Measurements from ENCODE around the gene IGSF1.
A peak's percentile ranks its signal among the peaks of the same experiment; 100 is the strongest.
"Not testable (repeated sequence)": the region's sequence is repeated elsewhere in the genome, so short reads cannot be mapped to it uniquely, and the experiment has no call there.

Gene IGSF1

DNA sequence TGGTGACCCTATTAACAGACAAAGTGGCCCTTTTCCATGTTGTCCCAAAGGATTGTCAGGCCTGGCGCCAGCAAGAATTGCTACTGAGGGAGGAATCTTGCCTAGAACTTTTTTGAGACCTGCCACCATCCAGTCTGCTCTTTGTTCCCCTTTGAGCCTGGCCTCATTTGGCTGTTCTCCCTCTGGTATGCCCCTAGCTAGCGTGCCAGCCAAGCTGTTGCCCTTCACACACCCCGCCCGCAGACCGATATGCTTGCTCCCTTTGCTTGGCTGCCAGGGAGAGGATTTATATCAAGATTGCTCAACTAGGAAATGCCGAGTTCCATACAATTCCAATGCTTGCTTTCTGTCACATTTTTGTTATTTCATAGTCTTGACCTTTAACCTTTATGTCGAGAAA is 24.4 kb downstream of the IGSF1 start:
- DNase-seq (ENCODE audit: low read depth), result no peak

- DNase-seq (ENCODE audit: low read depth), result no peak
Measured at GRCh38 chrX:131264053-131264452, 25.1 kb downstream of the IGSF1 start.

GRCh38 chrX:131262738-131263679 is 26.1 kb downstream of the IGSF1 start:
- peak; percentile 6 for DNase-seq (ENCODE audit: low read depth)

DNA sequence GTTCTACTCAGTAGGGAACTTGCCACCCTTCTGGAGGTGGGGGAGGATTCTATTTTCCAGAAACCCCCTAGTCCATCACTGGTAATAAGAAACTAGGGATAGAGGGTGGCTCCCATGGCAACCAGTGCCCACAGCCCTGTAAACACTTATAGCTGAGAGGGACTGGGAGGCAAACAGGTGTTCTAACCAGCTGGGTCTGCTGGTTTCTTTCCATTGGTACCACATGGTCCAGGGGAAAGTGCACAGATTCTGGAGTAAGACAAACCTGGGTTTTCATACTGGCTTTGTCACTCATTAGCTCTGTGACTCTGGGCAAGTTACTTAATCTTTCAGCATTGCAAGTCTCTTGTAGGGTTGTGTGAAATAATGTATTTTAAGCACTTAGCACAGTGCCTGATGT is 26.9 kb downstream of the IGSF1 start:
- no peak for DNase-seq (ENCODE audit: low read depth)

- no peak for DNase-seq (ENCODE audit: low read depth)
Measured at GRCh38 chrX:131257367-131257766, 31.7 kb downstream of the IGSF1 start.

GRCh38 chrX:131250984-131251738 is 37.9 kb downstream of the IGSF1 start:
- DNase-seq (ENCODE audit: low read depth), result not testable (repeated sequence)

- no peak for DNase-seq (ENCODE audit: low read depth)
Measured at GRCh38 chrX:131239057-131239456, 50.0 kb downstream of the IGSF1 start.

- no peak for DNase-seq (ENCODE audit: low read depth)
Measured at GRCh38 chrX:131237363-131237762, 51.7 kb downstream of the IGSF1 start.

DNA sequence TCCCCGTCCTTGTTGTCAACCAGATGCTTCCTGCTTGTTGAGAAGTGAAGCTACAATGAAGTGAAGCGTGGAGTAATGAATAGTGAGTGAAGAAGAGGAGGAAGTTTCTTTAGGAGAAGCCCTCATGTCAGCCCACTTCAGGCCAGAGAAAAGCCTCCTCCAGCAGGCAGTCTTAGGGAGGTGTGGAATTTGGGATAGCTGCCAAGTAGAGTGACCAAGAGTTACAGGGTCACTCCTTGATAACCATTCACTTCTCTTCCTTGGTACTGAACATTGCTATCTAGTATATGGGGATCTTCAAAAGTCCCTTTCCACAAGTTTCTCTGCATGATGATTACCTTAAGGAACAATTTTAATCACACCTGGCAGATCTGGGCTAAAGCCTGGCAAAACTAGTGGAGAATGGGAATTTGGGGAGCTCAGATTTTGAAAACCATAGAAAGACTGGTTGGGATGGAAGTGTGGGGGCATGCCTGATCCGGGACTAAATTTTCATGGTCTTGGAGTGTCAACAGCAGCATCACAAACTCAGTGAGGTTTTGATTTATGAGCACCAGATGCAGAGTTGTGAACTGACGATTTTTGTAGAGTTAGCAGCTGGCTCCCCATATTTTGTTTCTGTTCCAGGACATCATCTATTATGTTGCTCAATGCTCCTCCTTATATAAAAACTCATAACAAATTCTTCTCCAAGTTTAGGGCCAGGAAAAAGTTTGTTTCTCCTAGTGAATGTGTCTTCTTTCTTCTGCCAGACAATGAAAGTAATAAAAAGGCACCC is 53.1 kb downstream of the IGSF1 start:
- DNase-seq (ENCODE audit: low read depth), result no peak

- DNase-seq (ENCODE audit: low read depth), result no peak
Measured at GRCh38 chrX:131227608-131228007, 61.5 kb downstream of the IGSF1 start.

DNA sequence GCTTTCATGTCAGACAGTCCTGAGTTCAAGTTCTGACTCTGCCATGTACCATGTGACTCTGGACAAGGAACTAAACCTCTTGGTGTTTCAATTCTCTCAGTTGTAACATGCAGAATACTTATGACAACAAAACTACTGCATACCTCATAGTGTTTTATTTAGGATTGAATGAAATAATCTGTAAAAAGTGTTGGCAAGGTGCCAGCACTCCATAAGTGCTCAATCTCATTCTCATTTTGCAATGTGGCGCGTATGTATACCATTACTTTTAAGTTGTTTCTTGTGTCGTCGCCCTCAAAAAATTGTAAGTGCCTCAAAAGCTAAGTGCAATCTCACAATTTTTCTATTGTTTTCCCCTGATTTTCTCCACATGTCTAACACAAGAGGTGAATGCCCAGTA is 62.5 kb downstream of the IGSF1 start:
- no peak for DNase-seq (ENCODE audit: low read depth)

- no peak for DNase-seq (ENCODE audit: low read depth)
Measured at GRCh38 chrX:131225078-131225477, 64.0 kb downstream of the IGSF1 start.

Data from activated T-cell treated with anti-CD3 and anti-CD28 coated beads for 48 hours (primary cell).